ENCODE data around the gene TAC4. TPM values are rescaled to one million over a fixed set of nuclear protein-coding genes. Genes with fewer than 3 reads are reported as not detected.

The TAC4 gene
- total and polyA plus RNA-seq, 4 donors = not detected

DNA sequence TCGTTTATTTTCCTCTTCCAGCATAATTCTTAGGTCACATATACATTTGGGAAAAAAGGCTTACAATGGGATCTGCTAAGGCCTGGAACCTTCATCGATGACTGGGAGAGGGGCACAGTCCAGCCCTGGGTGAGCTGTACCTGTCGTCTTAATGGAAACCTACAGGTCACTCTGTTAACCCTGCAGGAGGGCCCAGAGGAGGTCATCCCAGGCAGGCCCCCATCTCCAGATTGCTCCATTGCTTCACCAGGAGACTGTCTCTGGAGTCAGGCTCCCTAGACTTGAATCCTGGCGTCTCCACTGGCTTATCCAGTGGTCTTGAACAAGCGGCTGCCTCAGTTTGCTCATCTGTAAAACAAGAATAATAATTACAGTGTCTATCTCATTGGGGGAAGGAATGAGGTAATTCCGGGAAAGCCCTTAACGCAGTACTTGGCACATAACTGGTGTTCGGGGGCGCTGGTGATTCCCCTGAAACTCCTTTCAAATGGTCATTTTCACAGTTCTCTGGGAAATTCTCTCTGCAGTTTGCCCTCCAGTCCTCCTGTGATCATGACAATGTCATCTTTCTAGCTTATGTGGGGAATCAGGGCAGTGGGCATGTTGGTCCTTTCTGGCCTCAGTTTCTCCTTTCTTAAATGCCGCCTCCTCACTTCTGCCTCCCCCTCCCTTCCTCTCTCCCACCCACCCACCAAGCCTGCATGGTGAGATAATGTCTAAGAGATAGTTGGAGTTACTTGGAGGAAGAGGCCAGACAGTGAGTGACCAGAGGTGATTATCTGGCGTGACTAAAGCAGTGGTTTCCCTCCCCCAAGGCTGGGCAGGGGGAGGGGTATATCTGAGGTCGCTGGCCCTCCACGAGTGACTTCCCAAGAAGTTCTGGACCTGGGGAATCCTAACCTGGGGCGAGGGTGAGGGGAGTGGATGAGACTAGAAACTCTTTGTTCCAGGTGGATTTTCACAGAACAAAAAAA lies 31.3 kb upstream of the TAC4 start:
- no peaks in the 10 kb centered on the region for H3K36me3 ChIP-seq (ENCODE audit: control insufficient read depth in 1 of 2, insufficient read depth in 2 of 2, low read length in 1 of 2)
- ATAC-seq (ENCODE audit: low FRiP score) (no peak), DNase-seq (no peak)
- no peaks in the 10 kb centered on the region for H3K27me3 ChIP-seq (ENCODE audit: control insufficient read depth in 1 of 2, insufficient read depth in 2 of 2, low read length in 1 of 2)
- no peaks in the 10 kb centered on the region for H3K4me1 ChIP-seq (ENCODE audit: control insufficient read depth in 1 of 2, insufficient read depth in 2 of 2, low read length in 2 of 2)
- WGBS, 2 donors = 79 to 81% methylated on average over 14 of the region's 14 CpGs
- no peak overlapping the region for H3K27ac ChIP-seq (ENCODE audit: low read depth in 1 of 2, low read length in 2 of 2)
- intact Hi-C loops (cut with DNase I) = no loop called here
- no peaks in the 10 kb centered on the region for H3K9me3 ChIP-seq (ENCODE audit: control insufficient read depth, low read length)
- H3K4me3 ChIP-seq (ENCODE audit: low read length in 2 of 2) = no peak overlapping the region

- Histone ChIP-seq H3K27me3 (ENCODE audit: control insufficient read depth in 1 of 2, insufficient read depth in 2 of 2, low read length in 1 of 2) (no peaks in the 10 kb centered on the region), H3K27ac (ENCODE audit: low read depth in 1 of 2, low read length in 2 of 2) (no peak overlapping the region), H3K36me3 (ENCODE audit: control insufficient read depth in 1 of 2, insufficient read depth in 2 of 2, low read length in 1 of 2) (no peaks in the 10 kb centered on the region), H3K4me1 (ENCODE audit: control insufficient read depth in 1 of 2, insufficient read depth in 2 of 2, low read length in 2 of 2) (no peaks in the 10 kb centered on the region), H3K4me3 (ENCODE audit: low read length in 2 of 2) (no peak overlapping the region), H3K9me3 (ENCODE audit: control insufficient read depth, low read length) (no peaks in the 10 kb centered on the region)
- 73 to 78% methylated on average over 9 of the region's 9 CpGs for WGBS, 2 donors
- intact Hi-C loops (cut with DNase I) = no loop called here
- DNase-seq (no peak), ATAC-seq (ENCODE audit: low FRiP score) (no peak)
These were observed 27.8 kb upstream of the TAC4 start for GRCh38 chr17:49875685-49876084.

DNA sequence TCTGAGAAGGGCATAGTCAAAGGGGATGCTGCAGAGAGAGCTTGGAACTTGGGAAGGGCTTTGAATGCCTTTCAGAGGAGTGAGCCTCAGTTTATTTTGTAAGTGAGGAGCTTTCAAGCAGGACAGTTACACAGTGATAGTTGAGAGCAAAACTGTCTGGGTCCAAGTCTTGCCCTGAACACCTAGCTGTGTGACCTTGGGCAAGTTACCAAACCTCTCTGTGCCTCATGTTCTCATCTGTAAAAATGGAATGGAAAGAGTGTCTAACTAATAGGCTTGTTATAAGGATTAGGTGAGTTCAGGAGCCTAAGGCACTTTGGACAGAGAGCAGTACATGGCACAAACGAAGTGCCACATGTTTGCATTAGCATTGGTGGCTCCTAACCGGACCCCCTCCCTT lies 27.0 kb upstream of the TAC4 start:
- H3K4me1 ChIP-seq (ENCODE audit: control insufficient read depth in 1 of 2, insufficient read depth in 2 of 2, low read length in 2 of 2) = no peaks in the 10 kb centered on the region
- DNase-seq = no peak
- no peak overlapping the region for H3K4me3 ChIP-seq (ENCODE audit: low read length in 2 of 2)
- intact Hi-C loops (cut with DNase I) = no loop called here
- no peak overlapping the region for H3K27ac ChIP-seq (ENCODE audit: low read depth in 1 of 2, low read length in 2 of 2)
- H3K27me3 ChIP-seq (ENCODE audit: control insufficient read depth in 1 of 2, insufficient read depth in 2 of 2, low read length in 1 of 2) = no peaks in the 10 kb centered on the region
- no peaks in the 10 kb centered on the region for H3K9me3 ChIP-seq (ENCODE audit: control insufficient read depth, low read length)
- no peak for ATAC-seq (ENCODE audit: low FRiP score)
- H3K36me3 ChIP-seq (ENCODE audit: control insufficient read depth in 1 of 2, insufficient read depth in 2 of 2, low read length in 1 of 2) = no peaks in the 10 kb centered on the region
- 64 to 73% methylated on average over 2 of the region's 2 CpGs for WGBS, 2 donors

DNA sequence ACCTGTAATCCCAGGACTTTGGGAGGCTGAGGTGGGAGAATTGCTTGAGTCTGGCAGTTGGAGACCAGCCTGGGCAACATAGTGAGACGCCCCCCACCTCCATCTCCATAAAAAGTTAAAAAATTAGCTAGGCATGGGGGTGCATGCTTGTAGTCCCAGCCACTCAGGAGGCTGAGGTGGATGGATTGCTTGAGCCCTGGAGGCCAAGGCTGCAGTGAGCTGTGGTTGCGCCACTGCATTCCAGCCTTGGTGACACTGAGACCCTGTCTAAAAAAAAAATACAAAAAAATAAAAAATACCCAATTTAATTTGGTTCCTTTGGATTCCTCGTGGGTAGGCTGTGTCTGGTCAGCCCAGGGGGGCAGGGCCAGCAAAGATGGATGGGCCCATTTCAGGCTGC lies 26.1 kb upstream of the TAC4 start:
- no peaks in the 10 kb centered on the region for H3K27me3 ChIP-seq (ENCODE audit: control insufficient read depth in 1 of 2, insufficient read depth in 2 of 2, low read length in 1 of 2)
- ATAC-seq (ENCODE audit: low FRiP score) (no peak), DNase-seq (no peak)
- no peaks in the 10 kb centered on the region for H3K9me3 ChIP-seq (ENCODE audit: control insufficient read depth, low read length)
- intact Hi-C loops (cut with DNase I) = no loop called here
- WGBS, 2 donors = 83 to 84% methylated on average over 3 of the region's 3 CpGs
- no peaks in the 10 kb centered on the region for H3K4me1 ChIP-seq (ENCODE audit: control insufficient read depth in 1 of 2, insufficient read depth in 2 of 2, low read length in 2 of 2)
- H3K36me3 ChIP-seq (ENCODE audit: control insufficient read depth in 1 of 2, insufficient read depth in 2 of 2, low read length in 1 of 2) = no peaks in the 10 kb centered on the region
- H3K4me3 ChIP-seq (ENCODE audit: low read length in 2 of 2) = no peak overlapping the region
- H3K27ac ChIP-seq (ENCODE audit: low read depth in 1 of 2, low read length in 2 of 2) = no peak overlapping the region

- intact Hi-C loops (cut with DNase I) = no loop called here
- 85 to 87% methylated on average over 6 of the region's 6 CpGs for WGBS, 2 donors
- H3K36me3 ChIP-seq (ENCODE audit: control insufficient read depth in 1 of 2, insufficient read depth in 2 of 2, low read length in 1 of 2) = no peaks in the 10 kb centered on the region
- H3K27me3 ChIP-seq (ENCODE audit: control insufficient read depth in 1 of 2, insufficient read depth in 2 of 2, low read length in 1 of 2) = no peaks in the 10 kb centered on the region
- H3K4me1 ChIP-seq (ENCODE audit: control insufficient read depth in 1 of 2, insufficient read depth in 2 of 2, low read length in 2 of 2) = no peaks in the 10 kb centered on the region
- DNase-seq (no peak), ATAC-seq (ENCODE audit: low FRiP score) (no peak)
- no peaks in the 10 kb centered on the region for H3K9me3 ChIP-seq (ENCODE audit: control insufficient read depth, low read length)
- no peak overlapping the region for H3K4me3 ChIP-seq (ENCODE audit: low read length in 2 of 2)
- H3K27ac ChIP-seq (ENCODE audit: low read depth in 1 of 2, low read length in 2 of 2) = no peak overlapping the region
These were observed 25.6 kb upstream of the TAC4 start for GRCh38 chr17:49873466-49873865.

GRCh38 chr17:49872754-49873377 lies 25.0 kb upstream of the TAC4 start:
- no peaks in the 10 kb centered on the region for H3K4me1 ChIP-seq (ENCODE audit: control insufficient read depth in 1 of 2, insufficient read depth in 2 of 2, low read length in 2 of 2)
- no peaks in the 10 kb centered on the region for H3K27me3 ChIP-seq (ENCODE audit: control insufficient read depth in 1 of 2, insufficient read depth in 2 of 2, low read length in 1 of 2)
- H3K36me3 ChIP-seq (ENCODE audit: control insufficient read depth in 1 of 2, insufficient read depth in 2 of 2, low read length in 1 of 2) = no peaks in the 10 kb centered on the region
- DNase-seq (no peak), ATAC-seq (ENCODE audit: low FRiP score) (no peak)
- no peaks in the 10 kb centered on the region for H3K9me3 ChIP-seq (ENCODE audit: control insufficient read depth, low read length)
- intact Hi-C loops (cut with DNase I) = no loop called here
- H3K27ac ChIP-seq (ENCODE audit: low read depth in 1 of 2, low read length in 2 of 2) = no peak overlapping the region
- no peak overlapping the region for H3K4me3 ChIP-seq (ENCODE audit: low read length in 2 of 2)
- 81 to 89% methylated on average over 6 of the region's 6 CpGs for WGBS, 2 donors

DNA sequence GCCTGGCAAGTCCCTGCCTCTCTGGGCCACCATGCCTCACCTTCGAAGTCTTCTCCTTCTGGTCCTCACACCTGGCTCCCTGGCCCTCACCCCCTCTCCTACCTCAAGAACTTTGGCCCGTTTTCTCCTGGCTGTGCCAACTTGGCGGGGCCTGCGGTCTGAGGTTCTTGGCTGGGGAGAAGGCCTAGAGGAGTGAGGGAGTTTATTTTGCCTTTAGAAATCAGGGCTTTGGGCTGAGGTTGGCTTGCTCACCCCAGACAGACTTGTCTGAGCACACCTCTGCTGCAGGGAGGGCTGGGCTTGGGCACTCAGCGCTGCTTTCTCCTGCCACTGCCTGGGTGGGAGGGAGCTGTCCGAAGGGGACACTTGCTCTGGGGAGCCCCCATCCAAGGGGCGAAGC lies 23.3 kb upstream of the TAC4 start:
- Histone ChIP-seq H3K36me3 (ENCODE audit: control insufficient read depth in 1 of 2, insufficient read depth in 2 of 2, low read length in 1 of 2) (no peaks in the 10 kb centered on the region), H3K4me1 (ENCODE audit: control insufficient read depth in 1 of 2, insufficient read depth in 2 of 2, low read length in 2 of 2) (no peaks in the 10 kb centered on the region), H3K4me3 (ENCODE audit: low read length in 2 of 2) (no peak overlapping the region), H3K27ac (ENCODE audit: low read depth in 1 of 2, low read length in 2 of 2) (no peak overlapping the region), H3K27me3 (ENCODE audit: control insufficient read depth in 1 of 2, insufficient read depth in 2 of 2, low read length in 1 of 2) (no peaks in the 10 kb centered on the region), H3K9me3 (ENCODE audit: control insufficient read depth, low read length) (no peaks in the 10 kb centered on the region)
- intact Hi-C loops (cut with DNase I) = no loop called here
- no peak for ATAC-seq (ENCODE audit: low FRiP score)
- no peak for DNase-seq
- 38 to 44% methylated on average over 7 of the region's 7 CpGs for WGBS, 2 donors

GRCh38 chr17:49870298-49870697 lies 22.4 kb upstream of the TAC4 start:
- WGBS, 2 donors = 89 to 93% methylated on average over 11 of the region's 11 CpGs
- intact Hi-C loops (cut with DNase I) = no loop called here
- Histone ChIP-seq H3K4me3 (ENCODE audit: low read length in 2 of 2) (no peak overlapping the region), H3K27ac (ENCODE audit: low read depth in 1 of 2, low read length in 2 of 2) (no peak overlapping the region), H3K27me3 (ENCODE audit: control insufficient read depth in 1 of 2, insufficient read depth in 2 of 2, low read length in 1 of 2) (no peaks in the 10 kb centered on the region), H3K9me3 (ENCODE audit: control insufficient read depth, low read length) (no peaks in the 10 kb centered on the region), H3K36me3 (ENCODE audit: control insufficient read depth in 1 of 2, insufficient read depth in 2 of 2, low read length in 1 of 2) (no peaks in the 10 kb centered on the region), H3K4me1 (ENCODE audit: control insufficient read depth in 1 of 2, insufficient read depth in 2 of 2, low read length in 2 of 2) (no peaks in the 10 kb centered on the region)
- no peak for DNase-seq
- ATAC-seq (ENCODE audit: low FRiP score) = no peak

- ATAC-seq (ENCODE audit: low FRiP score) (no peak), DNase-seq (no peak)
- H3K27ac ChIP-seq (ENCODE audit: low read depth in 1 of 2, low read length in 2 of 2) = no peak overlapping the region
- intact Hi-C loops (cut with DNase I) = no loop called here
- H3K4me3 ChIP-seq (ENCODE audit: low read length in 2 of 2) = no peak overlapping the region
- WGBS, 2 donors = 67 to 71% methylated on average over 1 of the region's 1 CpG
- no peaks in the 10 kb centered on the region for H3K4me1 ChIP-seq (ENCODE audit: control insufficient read depth in 1 of 2, insufficient read depth in 2 of 2, low read length in 2 of 2)
- H3K36me3 ChIP-seq (ENCODE audit: control insufficient read depth in 1 of 2, insufficient read depth in 2 of 2, low read length in 1 of 2) = no peaks in the 10 kb centered on the region
- H3K27me3 ChIP-seq (ENCODE audit: control insufficient read depth in 1 of 2, insufficient read depth in 2 of 2, low read length in 1 of 2) = no peaks in the 10 kb centered on the region
- no peaks in the 10 kb centered on the region for H3K9me3 ChIP-seq (ENCODE audit: control insufficient read depth, low read length)
These were observed 21.1 kb upstream of the TAC4 start for GRCh38 chr17:49869038-49869374.

Data from aorta (tissue), 5 donors.